A204.1 (cell line): ENCODE data around the gene TMEM163.
"Not testable (repeated sequence)": the region's sequence is repeated elsewhere in the genome, so short reads cannot be mapped to it uniquely, and the experiment has no call there.

ENCODE experiments used
- FAIRE-seq: peaks from 2 replicates; lab custom pipeline; 2012; peaks lifted over from hg19 to GRCh38; lab: Jason Lieb, UNC

TMEM163 gene

GRCh38 chr2:134482131-134482723 is 236.6 kb downstream of the TMEM163 start:
- FAIRE-seq: no peak

GRCh38 chr2:134479696-134480330 is 239.0 kb downstream of the TMEM163 start:
- FAIRE-seq: no peak

GRCh38 chr2:134476982-134477381 is 241.8 kb downstream of the TMEM163 start:
- not testable (repeated sequence) for FAIRE-seq

- FAIRE-seq: no peak
Observed at GRCh38 chr2:134470561-134471168, 248.1 kb downstream of the TMEM163 start.

GRCh38 chr2:134469516-134470115 is 249.2 kb downstream of the TMEM163 start:
- no peak for FAIRE-seq

GRCh38 chr2:134468776-134469175 is 250.0 kb downstream of the TMEM163 start:
- FAIRE-seq: no peak

DNA sequence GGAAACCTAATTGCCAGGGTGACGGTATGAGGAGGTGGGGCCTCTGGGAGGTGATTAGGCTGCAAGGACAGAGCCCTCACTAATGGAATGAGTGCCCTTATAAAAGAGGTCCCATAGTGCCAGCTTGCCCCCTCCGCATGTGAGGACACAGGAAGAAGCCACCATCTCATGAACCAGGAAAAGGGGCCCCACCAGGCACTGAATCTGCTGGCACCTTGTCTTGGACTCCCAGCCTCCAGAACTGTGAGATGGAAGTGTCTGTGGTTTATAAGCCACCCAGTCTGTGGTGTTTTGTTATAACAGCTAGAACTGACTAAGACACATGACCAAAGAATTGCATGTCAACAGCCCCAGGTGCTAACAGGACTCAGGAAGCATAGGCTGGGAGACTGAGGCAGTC is 250.6 kb downstream of the TMEM163 start:
- FAIRE-seq: no peak

DNA sequence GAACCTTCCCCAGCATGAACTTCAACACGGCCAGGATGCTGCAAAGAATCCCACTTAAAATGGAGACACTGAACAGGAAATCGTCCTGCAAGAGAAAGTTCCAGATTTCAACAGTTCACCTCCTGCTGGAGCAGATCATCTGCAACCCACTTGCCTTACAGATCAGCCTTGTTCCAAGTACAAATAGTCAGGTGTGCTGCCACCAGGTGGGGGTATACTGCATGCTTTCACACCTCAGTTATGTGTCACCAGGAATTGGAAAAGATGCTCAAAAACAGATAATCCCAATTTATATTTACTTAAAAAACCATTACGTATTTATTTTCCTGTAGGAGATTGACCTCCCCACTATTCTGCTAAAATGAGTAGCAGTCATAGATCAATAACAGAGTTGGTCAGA is 252.7 kb downstream of the TMEM163 start:
- FAIRE-seq: no peak

- FAIRE-seq: no peak
Observed at GRCh38 chr2:134465228-134466105, 253.3 kb downstream of the TMEM163 start.

GRCh38 chr2:134463699-134464022 is 255.1 kb downstream of the TMEM163 start:
- no peak for FAIRE-seq

GRCh38 chr2:134462791-134463698 is 255.8 kb downstream of the TMEM163 start:
- FAIRE-seq: no peak

GRCh38 chr2:134462275-134462674 is 256.5 kb downstream of the TMEM163 start:
- FAIRE-seq: no peak

GRCh38 chr2:134461511-134461910 is 257.3 kb downstream of the TMEM163 start:
- no peak for FAIRE-seq

GRCh38 chr2:134460583-134460998 is 258.2 kb downstream of the TMEM163 start:
- no peak for FAIRE-seq

GRCh38 chr2:134459706-134460406 is 258.9 kb downstream of the TMEM163 start:
- FAIRE-seq: no peak

DNA sequence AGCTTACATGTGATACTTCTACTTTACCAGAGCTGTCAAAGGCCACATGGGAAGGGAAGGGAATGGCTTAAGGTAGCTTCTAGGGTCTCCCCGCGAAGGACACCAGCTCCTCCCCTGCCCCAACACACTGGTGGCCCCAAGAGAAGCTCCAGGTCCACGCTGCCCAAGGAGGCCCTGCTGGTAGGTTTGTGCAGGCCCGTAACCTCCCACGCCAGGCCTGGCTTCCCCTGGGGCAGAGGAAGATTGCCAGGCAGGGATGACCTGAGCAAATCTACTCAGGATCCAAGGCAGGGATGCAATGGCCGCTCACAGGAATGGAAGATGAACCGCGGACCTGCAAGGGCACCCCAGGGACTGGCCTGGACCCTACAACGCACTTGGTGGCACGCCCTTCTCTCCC is 259.9 kb downstream of the TMEM163 start:
- FAIRE-seq: no peak

DNA sequence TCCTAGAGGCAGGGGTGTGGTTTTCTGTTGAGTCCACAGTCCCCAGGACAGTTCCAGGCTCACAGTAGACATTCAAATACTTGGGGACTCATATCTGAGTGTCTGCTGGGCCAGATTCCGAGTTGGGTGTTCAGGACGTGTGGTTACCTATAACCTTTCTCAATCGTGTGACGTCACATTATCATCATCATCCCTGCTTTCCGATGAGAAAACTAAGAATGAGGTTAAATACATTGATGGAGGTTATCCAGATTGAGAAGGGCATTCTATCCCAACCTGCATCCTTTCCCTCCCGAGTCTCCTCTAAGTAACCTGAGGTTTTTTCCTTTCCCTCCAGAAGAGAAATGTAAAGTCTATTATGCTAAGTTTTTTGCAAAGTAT is 260.3 kb downstream of the TMEM163 start:
- no peak for FAIRE-seq

GRCh38 chr2:134457765-134458472 is 260.9 kb downstream of the TMEM163 start:
- FAIRE-seq: no peak

DNA sequence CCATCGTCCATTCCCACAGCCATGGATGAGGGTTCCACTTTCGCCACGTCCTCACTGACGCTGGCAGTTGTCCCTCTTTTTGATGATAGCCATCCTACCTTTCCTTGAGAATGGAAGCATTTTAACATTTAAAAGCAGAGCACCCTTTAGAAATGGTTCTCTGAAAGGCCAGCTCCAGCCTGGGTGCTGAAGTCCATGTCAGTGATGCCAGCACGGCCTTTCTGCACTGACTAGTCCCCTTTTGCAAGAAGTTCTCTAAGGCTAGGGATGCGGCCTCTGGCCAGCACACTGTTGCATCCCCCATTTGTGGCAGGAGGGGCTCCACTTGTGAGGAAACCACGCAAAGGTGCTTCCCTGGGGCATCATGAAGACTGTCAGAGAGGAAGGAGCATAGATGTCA is 261.4 kb downstream of the TMEM163 start:
- no peak for FAIRE-seq

GRCh38 chr2:134455426-134455825 is 263.4 kb downstream of the TMEM163 start:
- no peak for FAIRE-seq
